Keratinocyte (primary cell): ENCODE data around the gene RANBP17.

Source experiments
- EZH2 ChIP-seq: IDR thresholded peaks from one replicate; pipeline ENCODE4 v1.6.1; 2012; ENCODE audit warnings: inconsistent platforms, mild to moderate bottlenecking, low read length, moderate library complexity
- TF ChIP-seq, protein P1 (sequence below), 3 experiments: IDR thresholded peaks in 1 of 3; conservative IDR thresholded peaks in 1 of 3; optimal IDR thresholded peaks in 1 of 3; 2 replicates in 2 of 3; 3 replicates in 1 of 3; pipeline versions ENCODE3 to v1.5.1; 2011; ENCODE audit warnings: low read length in 3 of 3, mild to moderate bottlenecking in 3 of 3, moderate library complexity in 2 of 3, control low read depth in 1 of 3, inconsistent platforms in 1 of 3; ENCODE audit not compliant: insufficient read depth in 2 of 3; ENCODE audit errors: extremely low read depth in 1 of 3

DNA sequence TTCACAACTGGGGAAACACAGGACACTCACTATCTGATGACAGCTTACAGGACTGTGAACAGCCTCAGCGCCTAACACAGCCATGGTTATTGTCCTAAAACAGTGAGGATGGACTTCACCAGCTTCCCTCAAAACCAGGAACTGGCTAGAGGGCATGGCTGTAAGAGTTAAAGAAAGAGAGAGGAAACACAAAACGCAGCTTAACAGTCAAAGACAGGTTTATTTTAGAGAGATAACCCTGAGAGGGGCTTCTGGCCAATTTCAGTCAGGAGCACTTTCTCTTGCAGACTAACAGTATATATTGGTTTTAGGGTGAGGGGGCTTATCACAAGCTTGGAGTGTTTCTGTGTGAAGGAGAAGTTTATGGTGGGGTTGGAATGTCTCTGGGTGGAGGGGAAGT is 35.7 kb upstream of the RANBP17 start:
- TF ChIP-seq, protein P1, sequence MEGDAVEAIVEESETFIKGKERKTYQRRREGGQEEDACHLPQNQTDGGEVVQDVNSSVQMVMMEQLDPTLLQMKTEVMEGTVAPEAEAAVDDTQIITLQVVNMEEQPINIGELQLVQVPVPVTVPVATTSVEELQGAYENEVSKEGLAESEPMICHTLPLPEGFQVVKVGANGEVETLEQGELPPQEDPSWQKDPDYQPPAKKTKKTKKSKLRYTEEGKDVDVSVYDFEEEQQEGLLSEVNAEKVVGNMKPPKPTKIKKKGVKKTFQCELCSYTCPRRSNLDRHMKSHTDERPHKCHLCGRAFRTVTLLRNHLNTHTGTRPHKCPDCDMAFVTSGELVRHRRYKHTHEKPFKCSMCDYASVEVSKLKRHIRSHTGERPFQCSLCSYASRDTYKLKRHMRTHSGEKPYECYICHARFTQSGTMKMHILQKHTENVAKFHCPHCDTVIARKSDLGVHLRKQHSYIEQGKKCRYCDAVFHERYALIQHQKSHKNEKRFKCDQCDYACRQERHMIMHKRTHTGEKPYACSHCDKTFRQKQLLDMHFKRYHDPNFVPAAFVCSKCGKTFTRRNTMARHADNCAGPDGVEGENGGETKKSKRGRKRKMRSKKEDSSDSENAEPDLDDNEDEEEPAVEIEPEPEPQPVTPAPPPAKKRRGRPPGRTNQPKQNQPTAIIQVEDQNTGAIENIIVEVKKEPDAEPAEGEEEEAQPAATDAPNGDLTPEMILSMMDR (optimal IDR thresholded peaks at IDR 0.05 in 1 of 3, IDR thresholded peaks at IDR 0.05 in 1 of 3, conservative IDR thresholded peaks at IDR 0.05 in 1 of 3; ENCODE audit: extremely low read depth in 1 of 3, insufficient read depth in 2 of 3, low read length in 3 of 3): no peak
- no peak for TF ChIP-seq EZH2
